SK-N-SH treated with all-trans-retinoic acid at 6 μM for 48 hours (cell line): ENCODE results near the gene KIF21B.

Experiments
- ATAC-seq: fragments of 200-7000 bp; cut with Tn5 transposase; 3 replicates; pipeline ENCODE4 v1.9.1; 2020; ENCODE audit warnings: mild to moderate bottlenecking, moderate library complexity
- ARNTL ChIP-seq: fragments of 450-650 bp; formaldehyde crosslinking; IDR thresholded peaks from 2 replicates; pipeline ENCODE4 v1.5.0; 2020; ENCODE audit warnings: low read depth, mild to moderate bottlenecking, moderate library complexity, borderline replicate concordance
- BACH2 ChIP-seq: fragments of 250-450 bp; sonication (Bioruptor Pico); IDR thresholded peaks from 2 replicates; pipeline ENCODE4 v1.9.0; 2021; ENCODE audit warnings: mild to moderate bottlenecking, borderline replicate concordance
- CREB5 ChIP-seq: fragments of 250-450 bp; sonication (Bioruptor Pico); IDR thresholded peaks from 2 replicates; pipeline ENCODE4 v1.5.1; 2020; ENCODE audit warnings: low read depth, mild to moderate bottlenecking, moderate library complexity
- CSDC2 ChIP-seq: fragments of 250-450 bp; sonication (Bioruptor Pico); IDR thresholded peaks from 2 replicates; pipeline ENCODE4 v1.5.0; 2020; ENCODE audit warnings: mild to moderate bottlenecking, moderate library complexity
- CSRNP3 ChIP-seq: fragments of 250-450 bp; sonication (Bioruptor Pico); IDR thresholded peaks from 2 replicates; pipeline ENCODE4 v1.5.1; 2021; ENCODE audit warnings: mild to moderate bottlenecking, moderate library complexity
- ESRRG ChIP-seq: fragments of 250-450 bp; sonication (Bioruptor Pico); IDR thresholded peaks from 2 replicates; pipeline ENCODE4 v1.6.1; 2021; ENCODE audit warnings: mild to moderate bottlenecking
- GLIS3 ChIP-seq: fragments of 250-450 bp; sonication (Bioruptor Pico); IDR thresholded peaks from 2 replicates; pipeline ENCODE4 v1.5.0; 2020; ENCODE audit warnings: mild to moderate bottlenecking, moderate library complexity
- OSR1 ChIP-seq: fragments of 250-450 bp; sonication (Bioruptor Pico); IDR thresholded peaks from 2 replicates; pipeline ENCODE4 v1.8.0; 2022; ENCODE audit warnings: moderate library complexity, mild to moderate bottlenecking, inconsistent platforms
- PPARA ChIP-seq: fragments of 250-450 bp; sonication (Bioruptor Pico); IDR thresholded peaks from 2 replicates; pipeline ENCODE4 v1.5.0; 2020; ENCODE audit warnings: mild to moderate bottlenecking, borderline replicate concordance
- RARB ChIP-seq: fragments of 250-450 bp; sonication (Bioruptor Pico); IDR thresholded peaks from 2 replicates; pipeline ENCODE4 v1.8.0; 2021; ENCODE audit warnings: mild to moderate bottlenecking, moderate library complexity
- TCF4 ChIP-seq: fragments of 250-450 bp; sonication (Bioruptor Pico); IDR thresholded peaks from 2 replicates; pipeline ENCODE4 v1.8.0; 2021; ENCODE audit warnings: mild to moderate bottlenecking, moderate library complexity, borderline replicate concordance
- TOX ChIP-seq: fragments of 250-450 bp; sonication (Bioruptor Pico); IDR thresholded peaks from 2 replicates; pipeline ENCODE4 v1.8.0; 2021; ENCODE audit warnings: mild to moderate bottlenecking, moderate library complexity, borderline replicate concordance
- ZC3H10 ChIP-seq: fragments of 250-450 bp; sonication (Bioruptor Pico); IDR thresholded peaks from 2 replicates; pipeline ENCODE4 v1.5.1; 2021; ENCODE audit warnings: mild to moderate bottlenecking, moderate library complexity
- ZFP3 ChIP-seq: fragments of 250-450 bp; sonication (Bioruptor Pico); IDR thresholded peaks from 2 replicates; pipeline ENCODE4 v1.5.0; 2020; ENCODE audit warnings: mild to moderate bottlenecking, moderate library complexity
- ZFP30 ChIP-seq: fragments of 450-650 bp; formaldehyde crosslinking; IDR thresholded peaks from 2 replicates; pipeline ENCODE4 v1.5.0; 2022; ENCODE audit warnings: mild to moderate bottlenecking, moderate library complexity
- ZNF565 ChIP-seq: fragments of 450-650 bp; formaldehyde crosslinking; conservative IDR thresholded peaks from 2 replicates; pipeline ENCODE4 v1.5.0; 2020; ENCODE audit warnings: low read depth, mild to moderate bottlenecking, moderate library complexity
- ZNF70 ChIP-seq: fragments of 450-650 bp; formaldehyde crosslinking; IDR thresholded peaks from 2 replicates; pipeline ENCODE4 v1.5.0; 2020; ENCODE audit warnings: mild to moderate bottlenecking, moderate library complexity
- ZNF8 ChIP-seq: fragments of 450-650 bp; formaldehyde crosslinking; IDR thresholded peaks from 2 replicates; pipeline ENCODE4 v1.5.0; 2020; ENCODE audit warnings: mild to moderate bottlenecking, moderate library complexity
- TF ChIP-seq, protein P1 (sequence below): fragments of 250-450 bp; sonication (Bioruptor Pico); IDR thresholded peaks from 2 replicates; pipeline ENCODE4 v1.5.0; 2020; ENCODE audit warnings: mild to moderate bottlenecking, moderate library complexity
- TF ChIP-seq, protein P2 (sequence below): fragments of 250-450 bp; sonication (Bioruptor Pico); IDR thresholded peaks from 2 replicates; pipeline ENCODE4 v1.8.0; 2021; ENCODE audit warnings: low read depth, mild to moderate bottlenecking, moderate library complexity, borderline replicate concordance
- TF ChIP-seq, protein P3 (sequence below): fragments of 250-450 bp; sonication (Bioruptor Pico); IDR thresholded peaks from 2 replicates; pipeline ENCODE4 v1.8.0; 2020; ENCODE audit warnings: mild to moderate bottlenecking, moderate library complexity, borderline replicate concordance

The KIF21B gene

DNA sequence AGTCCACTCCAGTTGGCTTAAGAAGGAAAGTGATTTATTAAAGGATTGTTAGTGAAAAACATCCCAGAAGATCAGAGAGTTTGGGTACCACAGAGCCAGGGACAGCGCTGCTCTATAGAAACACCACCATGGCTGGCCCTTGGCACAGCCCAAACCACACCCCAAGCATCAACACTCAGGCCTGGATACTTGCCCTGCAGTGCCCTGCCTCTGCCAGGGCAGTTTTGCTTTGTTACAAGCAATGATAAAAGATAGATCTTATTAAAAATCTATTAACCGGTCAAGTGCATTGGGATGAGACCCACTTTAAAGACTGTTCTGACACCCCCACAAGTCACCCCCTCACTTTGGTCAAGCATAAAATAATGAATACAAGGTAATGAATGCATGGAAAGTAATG, 56.6 kb downstream of the KIF21B start:
- TF ChIP-seq ZNF70 (no peak), RARB (no peak), CSDC2 (no peak), PPARA (CRISPR knock-in tag) (no peak), TOX (no peak), ZNF565 (CRISPR knock-in tag) (no peak), GLIS3 (CRISPR knock-in tag) (no peak), ESRRG (no peak), ZNF8 (CRISPR knock-in tag) (no peak), ZFP3 (CRISPR knock-in tag) (no peak), ZFP30 (no peak), ARNTL (CRISPR knock-in tag) (no peak), BACH2 (CRISPR knock-in tag) (no peak), OSR1 (CRISPR knock-in tag) (no peak), CREB5 (CRISPR knock-in tag) (no peak), CSRNP3 (no peak), ZC3H10 (no peak)
- TF ChIP-seq, protein P1, sequence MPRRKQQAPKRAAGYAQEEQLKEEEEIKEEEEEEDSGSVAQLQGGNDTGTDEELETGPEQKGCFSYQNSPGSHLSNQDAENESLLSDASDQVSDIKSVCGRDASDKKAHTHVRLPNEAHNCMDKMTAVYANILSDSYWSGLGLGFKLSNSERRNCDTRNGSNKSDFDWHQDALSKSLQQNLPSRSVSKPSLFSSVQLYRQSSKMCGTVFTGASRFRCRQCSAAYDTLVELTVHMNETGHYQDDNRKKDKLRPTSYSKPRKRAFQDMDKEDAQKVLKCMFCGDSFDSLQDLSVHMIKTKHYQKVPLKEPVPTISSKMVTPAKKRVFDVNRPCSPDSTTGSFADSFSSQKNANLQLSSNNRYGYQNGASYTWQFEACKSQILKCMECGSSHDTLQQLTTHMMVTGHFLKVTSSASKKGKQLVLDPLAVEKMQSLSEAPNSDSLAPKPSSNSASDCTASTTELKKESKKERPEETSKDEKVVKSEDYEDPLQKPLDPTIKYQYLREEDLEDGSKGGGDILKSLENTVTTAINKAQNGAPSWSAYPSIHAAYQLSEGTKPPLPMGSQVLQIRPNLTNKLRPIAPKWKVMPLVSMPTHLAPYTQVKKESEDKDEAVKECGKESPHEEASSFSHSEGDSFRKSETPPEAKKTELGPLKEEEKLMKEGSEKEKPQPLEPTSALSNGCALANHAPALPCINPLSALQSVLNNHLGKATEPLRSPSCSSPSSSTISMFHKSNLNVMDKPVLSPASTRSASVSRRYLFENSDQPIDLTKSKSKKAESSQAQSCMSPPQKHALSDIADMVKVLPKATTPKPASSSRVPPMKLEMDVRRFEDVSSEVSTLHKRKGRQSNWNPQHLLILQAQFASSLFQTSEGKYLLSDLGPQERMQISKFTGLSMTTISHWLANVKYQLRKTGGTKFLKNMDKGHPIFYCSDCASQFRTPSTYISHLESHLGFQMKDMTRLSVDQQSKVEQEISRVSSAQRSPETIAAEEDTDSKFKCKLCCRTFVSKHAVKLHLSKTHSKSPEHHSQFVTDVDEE (CRISPR knock-in tag), result no peak
- TF ChIP-seq, protein P2, sequence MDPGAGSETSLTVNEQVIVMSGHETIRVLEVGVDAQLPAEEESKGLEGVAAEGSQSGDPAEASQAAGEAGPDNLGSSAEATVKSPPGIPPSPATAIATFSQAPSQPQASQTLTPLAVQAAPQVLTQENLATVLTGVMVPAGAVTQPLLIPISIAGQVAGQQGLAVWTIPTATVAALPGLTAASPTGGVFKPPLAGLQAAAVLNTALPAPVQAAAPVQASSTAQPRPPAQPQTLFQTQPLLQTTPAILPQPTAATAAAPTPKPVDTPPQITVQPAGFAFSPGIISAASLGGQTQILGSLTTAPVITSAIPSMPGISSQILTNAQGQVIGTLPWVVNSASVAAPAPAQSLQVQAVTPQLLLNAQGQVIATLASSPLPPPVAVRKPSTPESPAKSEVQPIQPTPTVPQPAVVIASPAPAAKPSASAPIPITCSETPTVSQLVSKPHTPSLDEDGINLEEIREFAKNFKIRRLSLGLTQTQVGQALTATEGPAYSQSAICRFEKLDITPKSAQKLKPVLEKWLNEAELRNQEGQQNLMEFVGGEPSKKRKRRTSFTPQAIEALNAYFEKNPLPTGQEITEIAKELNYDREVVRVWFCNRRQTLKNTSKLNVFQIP (CRISPR knock-in tag), result no peak
- TF ChIP-seq, protein P3, sequence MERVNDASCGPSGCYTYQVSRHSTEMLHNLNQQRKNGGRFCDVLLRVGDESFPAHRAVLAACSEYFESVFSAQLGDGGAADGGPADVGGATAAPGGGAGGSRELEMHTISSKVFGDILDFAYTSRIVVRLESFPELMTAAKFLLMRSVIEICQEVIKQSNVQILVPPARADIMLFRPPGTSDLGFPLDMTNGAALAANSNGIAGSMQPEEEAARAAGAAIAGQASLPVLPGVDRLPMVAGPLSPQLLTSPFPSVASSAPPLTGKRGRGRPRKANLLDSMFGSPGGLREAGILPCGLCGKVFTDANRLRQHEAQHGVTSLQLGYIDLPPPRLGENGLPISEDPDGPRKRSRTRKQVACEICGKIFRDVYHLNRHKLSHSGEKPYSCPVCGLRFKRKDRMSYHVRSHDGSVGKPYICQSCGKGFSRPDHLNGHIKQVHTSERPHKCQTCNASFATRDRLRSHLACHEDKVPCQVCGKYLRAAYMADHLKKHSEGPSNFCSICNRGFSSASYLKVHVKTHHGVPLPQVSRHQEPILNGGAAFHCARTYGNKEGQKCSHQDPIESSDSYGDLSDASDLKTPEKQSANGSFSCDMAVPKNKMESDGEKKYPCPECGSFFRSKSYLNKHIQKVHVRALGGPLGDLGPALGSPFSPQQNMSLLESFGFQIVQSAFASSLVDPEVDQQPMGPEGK (CRISPR knock-in tag), result no peak
- ATAC-seq, result no peak

GRCh38 chr1:200965111-200965805, 58.3 kb downstream of the KIF21B start:
- no peak for ATAC-seq
- TF ChIP-seq CREB5 (CRISPR knock-in tag) (no peak), TOX (no peak), PPARA (CRISPR knock-in tag) (no peak), ZNF8 (CRISPR knock-in tag) (no peak), CSDC2 (no peak), CSRNP3 (no peak), ESRRG (no peak), BACH2 (CRISPR knock-in tag) (no peak), ZFP3 (CRISPR knock-in tag) (no peak), ZNF565 (CRISPR knock-in tag) (no peak), TCF4 (CRISPR knock-in tag) (no peak), GLIS3 (CRISPR knock-in tag) (no peak)
- TF ChIP-seq, protein P3 (CRISPR knock-in tag), result no peak
- TF ChIP-seq, protein P1 (CRISPR knock-in tag), result no peak
